Measurements from ENCODE around the gene FRMD1. TPM values are rescaled to one million over a fixed set of nuclear protein-coding genes. Genes with fewer than 3 reads are reported as not detected.

Gene FRMD1
- total RNA-seq, 1 experiment from 2014 or later = not detected

DNA sequence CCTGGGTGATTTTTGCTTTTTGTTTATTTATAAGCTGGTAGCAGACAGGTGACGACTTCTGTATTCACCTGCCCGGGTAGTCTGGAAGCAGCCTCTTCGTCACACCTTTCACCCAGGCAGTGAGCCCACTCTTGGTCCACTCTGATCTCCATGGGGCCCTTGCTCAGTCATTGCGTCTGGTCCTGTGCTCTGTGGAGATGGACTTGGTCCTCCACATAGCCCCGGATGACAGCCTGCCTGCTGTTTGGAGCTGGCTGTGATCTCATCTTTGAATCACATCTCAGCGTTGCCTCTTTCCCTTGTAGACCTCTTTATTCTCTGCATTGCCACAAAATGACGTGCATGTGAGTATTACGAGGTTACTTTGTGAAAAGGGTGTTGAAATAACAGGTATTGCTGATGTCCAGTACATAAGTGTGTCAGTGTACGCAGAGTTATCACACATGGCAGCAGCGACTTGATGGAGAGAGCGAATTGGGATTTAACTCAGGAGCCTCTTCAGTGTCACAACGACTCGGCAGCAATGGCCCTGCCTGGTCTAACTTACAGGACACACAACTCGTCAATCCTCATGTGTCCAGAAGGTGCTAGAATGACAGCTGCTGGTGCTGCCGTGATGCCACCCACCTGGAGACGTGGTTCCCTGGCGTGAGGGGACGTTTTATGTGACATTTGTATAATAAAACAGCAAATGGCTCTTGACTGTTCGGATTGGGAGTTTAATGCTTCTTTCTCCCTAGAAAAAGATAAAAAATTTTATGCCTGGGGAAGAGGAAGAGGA lies 24.2 kb upstream of the FRMD1 start:
- no peak for DNase-seq
- no peaks in the 10 kb centered on the region for H3K36me3 ChIP-seq
- H3K4me3 ChIP-seq = no peak overlapping the region
- no peak overlapping the region for H3K27ac ChIP-seq
- H3K27me3 ChIP-seq = peaks cover 8% of the 10 kb centered on the region; the same call in 1 of the 2 replicates
- no peaks in the 10 kb centered on the region for H3K4me1 ChIP-seq
- H3K9me3 ChIP-seq (replicated peaks) = no peaks in the 10 kb centered on the region

DNA sequence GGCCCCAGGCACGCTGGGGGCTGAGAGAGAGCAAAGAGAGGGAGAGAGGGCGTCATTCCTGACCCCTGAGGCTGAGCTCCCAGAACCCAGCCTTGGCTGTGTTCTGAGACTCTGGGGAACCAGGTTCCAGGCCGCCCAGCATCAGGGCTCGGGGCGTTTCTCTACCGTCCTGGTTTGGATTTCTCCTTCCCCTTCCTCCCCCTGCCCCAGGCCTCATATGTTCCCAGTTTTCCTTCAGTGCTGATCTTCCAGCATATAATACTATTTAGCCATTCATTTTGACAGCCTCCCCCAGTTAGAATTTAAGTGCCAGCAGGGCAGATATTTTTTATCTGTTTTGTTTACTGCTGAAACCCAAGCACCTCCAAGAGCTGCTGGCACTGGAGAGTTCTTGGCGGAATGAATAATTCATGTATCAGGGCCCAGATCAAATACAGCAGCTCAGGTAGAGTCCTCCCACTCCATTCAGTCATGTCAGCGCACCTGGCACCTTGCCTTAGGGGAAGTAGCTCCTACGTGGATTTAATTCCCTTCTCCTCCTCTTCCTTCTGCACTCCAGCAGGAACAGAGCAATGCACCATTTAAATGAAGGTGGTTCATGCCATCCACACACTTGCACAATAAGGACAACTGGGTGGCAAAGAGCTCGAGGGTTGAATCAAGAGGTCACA lies 23.4 kb upstream of the FRMD1 start:
- H3K9me3 ChIP-seq (replicated peaks) = no peaks in the 10 kb centered on the region
- no peak overlapping the region for H3K27ac ChIP-seq
- H3K4me1 ChIP-seq = no peaks in the 10 kb centered on the region
- H3K27me3 ChIP-seq = peaks cover 10% of the 10 kb centered on the region; the same call in 1 of the 2 replicates
- DNase-seq = no peak
- no peaks in the 10 kb centered on the region for H3K36me3 ChIP-seq
- H3K4me3 ChIP-seq = no peak overlapping the region

DNA sequence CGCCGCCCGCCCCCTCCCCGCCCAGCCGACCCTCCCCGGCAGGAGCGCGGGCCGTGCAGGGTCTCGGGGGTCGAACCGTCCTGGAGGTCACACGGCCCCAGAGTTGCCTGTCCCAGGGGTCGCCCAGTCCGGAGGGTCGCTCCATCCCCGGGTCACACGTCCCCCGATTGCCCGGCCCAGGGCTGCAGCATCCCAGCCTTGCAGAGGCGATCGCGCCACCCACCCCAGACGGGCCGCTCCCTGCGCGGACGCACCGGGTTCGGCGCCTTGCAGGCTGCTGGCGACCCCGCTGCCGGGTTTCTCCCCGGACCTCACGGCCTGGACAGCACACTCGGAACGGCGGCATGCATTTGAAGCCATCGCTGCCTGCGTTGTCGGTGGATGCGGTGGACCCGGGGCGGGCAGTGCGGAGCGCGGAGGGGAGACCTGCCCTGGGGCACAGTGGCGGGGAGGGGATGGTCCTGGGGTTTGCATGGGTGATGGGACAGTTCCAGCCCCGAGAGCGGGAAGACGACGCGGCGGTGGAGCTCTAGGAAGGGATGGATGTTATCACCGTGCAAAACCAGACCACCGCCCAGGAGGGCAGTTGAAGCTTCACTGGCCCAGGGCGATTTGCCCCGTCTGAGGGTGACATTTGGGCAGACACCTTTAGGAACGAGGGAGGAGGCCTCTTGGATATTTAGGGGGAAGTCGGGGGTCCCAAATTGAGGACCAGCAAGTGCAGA lies 22.7 kb upstream of the FRMD1 start:
- no peak for DNase-seq
- peaks cover 10% of the 10 kb centered on the region; the same call in 1 of the 2 replicates for H3K27me3 ChIP-seq

DNA sequence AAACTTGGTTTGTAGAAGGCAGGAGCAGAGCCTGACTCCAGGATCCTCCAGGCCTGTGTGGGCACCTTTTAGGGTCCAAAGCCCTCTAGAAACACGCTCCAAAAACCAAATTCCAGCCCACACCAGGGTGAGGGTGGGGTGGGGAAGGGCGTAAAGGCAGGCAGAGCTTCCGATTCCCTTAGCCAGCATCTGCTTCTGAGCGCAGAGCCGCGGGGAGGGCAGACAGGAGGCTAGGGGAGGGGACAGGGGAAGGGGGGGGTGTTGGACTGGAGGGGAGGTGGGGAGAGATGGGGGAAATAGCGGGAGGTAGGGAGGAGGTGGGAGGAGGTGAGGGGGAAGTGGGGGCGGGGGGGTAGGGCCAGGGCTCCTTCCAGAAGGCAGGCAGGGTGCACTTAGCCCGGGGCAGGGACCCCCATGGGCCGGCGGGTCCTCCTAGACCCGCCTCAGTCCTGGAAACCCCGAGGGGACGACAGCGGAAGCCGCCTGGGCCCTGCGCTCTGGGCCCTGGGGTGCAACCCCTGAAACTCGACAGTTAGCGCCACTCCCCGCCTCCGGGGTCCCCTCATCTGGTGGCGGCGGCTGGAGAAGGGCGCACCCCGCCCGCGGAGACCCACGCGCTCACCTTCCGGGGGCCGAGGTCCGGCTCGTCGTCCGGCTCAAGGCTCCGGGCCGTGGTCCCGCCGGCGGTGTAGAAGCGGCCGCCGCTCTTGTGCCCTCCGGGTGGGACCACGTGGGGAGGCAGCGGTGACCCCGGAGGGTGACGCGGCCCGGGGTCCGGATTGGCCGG lies 22.0 kb upstream of the FRMD1 start:
- Histone ChIP-seq H3K9me3 (replicated peaks) (no peaks in the 10 kb centered on the region), H3K4me3 (no peak overlapping the region), H3K36me3 (no peaks in the 10 kb centered on the region), H3K27me3 (peaks cover 10% of the 10 kb centered on the region; the same call in 1 of the 2 replicates), H3K4me1 (no peaks in the 10 kb centered on the region), H3K27ac (no peak overlapping the region)
- no peak for DNase-seq

More for the DNA sequence above, 22.7 kb upstream of the FRMD1 start:
- Histone ChIP-seq H3K9me3 (replicated peaks) (no peaks in the 10 kb centered on the region), H3K27ac (no peak overlapping the region), H3K4me1 (no peaks in the 10 kb centered on the region), H3K4me3 (no peak overlapping the region), H3K36me3 (no peaks in the 10 kb centered on the region)

DNA sequence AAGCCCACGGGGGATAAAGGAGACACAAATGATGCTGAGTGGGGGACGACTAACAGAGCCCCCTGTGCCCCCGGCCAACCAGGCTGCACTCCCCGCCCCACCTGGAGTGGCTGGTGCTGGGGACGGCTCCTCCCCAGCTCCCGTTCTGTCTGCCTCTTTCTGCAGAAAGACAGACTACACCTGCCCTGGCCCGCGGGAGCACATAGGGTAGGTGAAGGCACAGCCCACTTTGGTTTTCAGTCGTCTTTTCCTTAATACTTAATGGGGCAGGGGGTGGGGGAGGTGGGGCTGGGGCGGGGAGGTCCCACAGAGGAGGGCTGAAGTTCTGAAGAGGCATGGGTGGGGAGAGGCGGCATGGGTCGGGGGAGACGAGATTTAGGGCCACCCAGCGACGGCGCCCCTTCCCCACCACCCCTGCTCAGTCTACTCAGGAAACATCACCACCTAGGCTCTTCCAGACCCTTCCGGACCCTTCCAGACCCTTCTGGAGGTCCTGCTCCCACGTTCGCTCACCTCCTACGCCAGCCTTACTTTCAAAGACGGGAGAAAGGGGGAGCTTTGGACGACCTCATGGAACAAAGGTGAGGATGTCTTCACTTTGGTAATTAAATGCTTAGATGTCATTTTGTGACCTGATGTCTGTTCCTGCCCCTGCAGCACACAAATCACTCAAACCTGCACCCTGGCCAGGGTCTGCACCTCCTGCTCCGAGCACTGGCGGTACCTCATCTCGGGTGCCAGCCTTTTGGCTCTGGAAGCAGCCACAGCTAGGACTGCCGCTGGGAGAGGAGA lies 21.2 kb upstream of the FRMD1 start:
- H3K4me3 ChIP-seq = no peak overlapping the region
- H3K36me3 ChIP-seq = no peaks in the 10 kb centered on the region
- DNase-seq = no peak
- no peaks in the 10 kb centered on the region for H3K4me1 ChIP-seq
- no peaks in the 10 kb centered on the region for H3K9me3 ChIP-seq (replicated peaks)
- no peak overlapping the region for H3K27ac ChIP-seq
- peaks cover 10% of the 10 kb centered on the region; the same call in 1 of the 2 replicates for H3K27me3 ChIP-seq

DNA sequence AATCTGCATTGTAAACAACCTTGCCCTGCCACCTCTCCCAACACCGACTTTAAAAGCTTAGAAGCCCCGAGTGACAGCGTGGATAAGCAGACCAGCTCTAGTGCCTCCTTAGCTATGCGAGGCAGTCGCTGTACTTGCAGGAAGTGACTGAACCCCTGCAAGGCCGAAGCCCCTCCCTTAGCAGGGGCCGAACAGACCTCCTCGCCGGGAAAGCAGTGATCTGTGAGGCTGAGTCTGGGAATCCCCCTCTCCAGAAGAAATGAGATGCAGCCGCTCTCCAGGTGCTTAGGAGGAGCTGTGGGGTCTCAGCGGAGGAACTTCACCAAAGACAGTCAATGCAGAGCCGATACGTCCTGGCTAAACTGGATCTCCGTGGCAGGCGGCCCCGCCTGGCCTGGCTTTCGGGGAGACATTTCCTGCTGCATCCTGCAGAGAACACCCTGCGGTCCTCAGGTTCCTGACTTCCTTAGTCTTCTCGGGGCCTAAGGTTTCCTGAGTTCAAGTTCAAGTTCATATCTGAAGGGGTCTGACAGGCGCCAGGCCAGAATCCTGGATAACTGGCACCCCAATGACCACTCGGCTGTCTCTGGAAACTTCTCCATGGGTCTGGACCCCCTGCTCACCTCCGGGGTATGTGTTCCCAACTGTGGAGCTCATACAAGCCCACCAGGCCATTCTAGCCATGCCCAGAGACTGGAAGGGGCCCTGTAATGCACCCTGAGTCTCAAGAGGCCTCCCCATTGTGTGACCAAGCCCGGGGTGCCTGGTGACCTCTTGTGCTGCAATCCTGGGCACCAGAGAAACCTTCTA lies 20.4 kb upstream of the FRMD1 start:
- H3K4me1 ChIP-seq = no peaks in the 10 kb centered on the region
- no peak for DNase-seq
- H3K27ac ChIP-seq = no peak overlapping the region
- no peak overlapping the region for H3K4me3 ChIP-seq
- H3K9me3 ChIP-seq (replicated peaks) = no peaks in the 10 kb centered on the region
- H3K36me3 ChIP-seq = no peaks in the 10 kb centered on the region
- peaks cover 10% of the 10 kb centered on the region; the same call in 1 of the 2 replicates for H3K27me3 ChIP-seq

DNA sequence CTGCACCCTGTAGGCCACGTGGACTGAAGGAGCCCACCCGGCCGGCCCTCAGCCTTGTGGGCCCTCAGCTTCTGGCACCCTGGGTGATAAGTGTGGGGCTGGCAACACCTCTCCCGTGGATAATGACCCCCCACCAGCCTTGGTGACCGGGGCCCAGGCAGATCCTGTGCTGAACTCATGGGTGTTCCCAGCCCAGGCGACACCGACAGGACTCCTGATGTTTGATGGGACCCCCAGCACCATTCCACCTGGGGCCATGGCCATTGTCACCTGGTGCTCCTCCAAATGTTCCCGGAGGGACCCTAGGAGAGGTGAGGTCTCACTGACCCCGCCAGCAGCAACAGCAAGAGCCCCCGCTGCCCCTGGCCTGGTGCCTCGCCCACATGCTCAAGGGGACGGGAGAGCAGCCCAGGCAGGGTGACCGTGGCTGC lies 19.4 kb upstream of the FRMD1 start:
- Histone ChIP-seq H3K4me1 (no peaks in the 10 kb centered on the region), H3K27ac (no peak overlapping the region), H3K36me3 (no peaks in the 10 kb centered on the region), H3K27me3 (peaks cover 9% of the 10 kb centered on the region; the same call in 1 of the 2 replicates), H3K9me3 (replicated peaks) (no peaks in the 10 kb centered on the region), H3K4me3 (no peak overlapping the region)
- DNase-seq = no peak

DNA sequence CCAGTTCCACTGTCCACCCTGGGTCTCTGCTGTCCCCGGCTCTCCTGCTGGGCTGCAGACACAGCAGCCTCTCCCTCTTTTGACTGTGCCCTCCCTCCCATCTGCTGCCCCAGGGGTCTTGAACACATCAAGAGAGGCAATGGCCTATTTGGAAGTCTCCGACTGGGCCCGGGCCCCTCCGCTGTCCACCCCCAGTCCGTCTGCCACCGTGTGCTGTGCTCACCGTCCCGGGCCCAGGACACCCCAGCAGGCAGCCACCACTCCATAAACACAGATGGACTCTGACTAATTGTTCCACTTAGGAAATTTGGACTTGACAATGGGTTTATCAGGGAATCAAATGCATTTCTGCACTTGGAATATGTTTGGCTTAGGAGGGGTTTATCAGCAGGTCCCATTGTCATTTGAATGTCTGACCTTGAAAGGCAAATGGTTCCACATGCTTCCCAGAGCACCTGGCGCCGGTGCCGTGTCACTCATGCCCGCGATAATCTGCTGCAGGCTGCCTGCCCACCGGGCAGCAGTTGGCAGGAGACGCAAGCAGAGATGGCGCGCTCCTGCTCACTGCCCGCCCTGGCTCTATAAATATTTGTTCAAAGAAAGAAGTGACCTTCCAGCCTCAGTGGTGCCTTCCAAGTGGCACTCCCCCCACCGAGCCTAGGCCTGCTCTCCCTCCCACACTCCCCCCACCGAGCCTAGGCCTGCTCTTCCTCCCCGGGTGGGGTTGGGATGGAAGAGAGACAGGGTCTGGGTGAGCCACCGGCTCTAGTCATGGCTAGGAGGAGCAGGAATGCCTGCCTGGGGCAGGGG lies 18.8 kb upstream of the FRMD1 start:
- Histone ChIP-seq H3K9me3 (replicated peaks) (no peaks in the 10 kb centered on the region), H3K27ac (no peak overlapping the region), H3K4me3 (no peak overlapping the region), H3K27me3 (peaks cover 4% of the 10 kb centered on the region; the same call in 1 of the 2 replicates), H3K4me1 (no peaks in the 10 kb centered on the region), H3K36me3 (no peaks in the 10 kb centered on the region)
- DNase-seq = no peak

DNA sequence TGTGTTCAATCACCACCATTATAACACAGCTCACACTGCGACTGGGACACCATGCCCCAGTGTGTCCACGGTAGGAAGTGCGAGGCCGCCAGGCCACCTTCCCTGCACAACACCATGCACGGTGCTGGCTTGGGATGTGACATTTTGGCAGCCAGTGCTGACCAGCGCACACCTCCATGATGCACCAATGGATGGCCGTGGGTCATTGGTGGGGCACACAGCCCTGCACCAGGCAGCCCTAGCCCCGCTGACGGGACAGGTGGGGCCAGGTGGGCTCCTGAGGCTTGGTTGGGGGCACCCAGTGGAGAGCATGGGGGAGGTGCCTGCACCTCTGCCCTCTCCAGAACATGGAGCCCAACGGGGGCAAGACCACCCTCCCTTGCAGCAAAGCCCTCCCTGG lies 18.2 kb upstream of the FRMD1 start:
- Histone ChIP-seq H3K36me3 (no peaks in the 10 kb centered on the region), H3K27me3 (peaks cover 4% of the 10 kb centered on the region; the same call in 1 of the 2 replicates), H3K4me1 (no peaks in the 10 kb centered on the region), H3K27ac (no peak overlapping the region), H3K4me3 (no peak overlapping the region), H3K9me3 (replicated peaks) (no peaks in the 10 kb centered on the region)
- no peak for DNase-seq

DNA sequence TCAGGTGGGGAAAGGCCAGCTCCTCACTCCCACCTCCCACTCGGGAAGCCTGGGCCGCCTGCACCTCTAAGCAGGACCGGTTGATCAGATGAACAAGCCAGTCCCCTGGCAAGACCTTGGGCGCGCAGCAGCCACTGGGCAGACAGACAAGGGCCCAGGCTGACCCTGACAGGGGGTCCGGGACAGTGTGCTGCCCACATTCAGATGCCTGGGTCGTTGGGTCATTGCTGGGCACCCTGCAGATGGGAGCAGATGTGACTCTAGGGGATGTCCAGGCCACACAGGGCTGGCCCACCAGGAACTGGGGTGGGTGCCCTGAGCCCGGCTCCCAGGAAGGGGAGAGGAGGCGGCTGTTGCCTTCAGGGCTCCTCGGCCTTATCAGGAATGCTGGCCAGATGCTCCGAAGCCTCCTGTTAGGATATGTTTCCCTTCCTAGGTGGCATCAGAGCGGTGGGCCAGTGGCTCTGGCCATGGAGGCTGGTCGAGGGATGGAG lies 17.3 kb upstream of the FRMD1 start:
- Histone ChIP-seq H3K27me3 (peaks cover 4% of the 10 kb centered on the region; the same call in 1 of the 2 replicates), H3K4me1 (no peaks in the 10 kb centered on the region), H3K4me3 (no peak overlapping the region), H3K36me3 (no peaks in the 10 kb centered on the region), H3K27ac (no peak overlapping the region), H3K9me3 (replicated peaks) (no peaks in the 10 kb centered on the region)
- DNase-seq = no peak

DNA sequence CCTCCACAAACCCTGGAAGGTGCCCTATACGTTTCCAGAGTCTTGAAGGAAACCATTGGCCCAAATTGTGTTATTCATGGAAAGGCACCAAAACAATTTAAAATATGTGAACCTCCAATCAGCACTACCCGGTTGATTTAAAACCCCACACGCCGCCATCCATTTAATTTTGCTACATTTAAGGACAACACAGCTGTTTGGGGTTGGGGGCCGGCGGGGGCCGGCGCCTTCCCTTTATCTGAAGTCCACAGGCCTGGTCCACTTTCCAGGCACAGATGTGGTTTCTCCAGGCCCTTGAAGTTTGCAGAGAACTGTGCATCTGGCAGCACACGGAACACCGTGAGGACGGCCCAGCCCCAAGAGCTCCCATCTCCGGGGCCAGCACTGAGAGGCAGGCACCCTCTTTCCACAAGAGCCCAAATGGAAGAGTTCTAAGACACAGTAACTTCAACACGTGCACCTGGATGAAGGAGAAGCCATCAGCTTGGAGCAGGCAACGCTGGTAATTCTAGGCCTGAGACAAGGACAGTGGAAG lies 16.8 kb upstream of the FRMD1 start:
- no peak for DNase-seq
- Histone ChIP-seq H3K9me3 (replicated peaks) (no peaks in the 10 kb centered on the region), H3K4me3 (no peak overlapping the region)

DNA sequence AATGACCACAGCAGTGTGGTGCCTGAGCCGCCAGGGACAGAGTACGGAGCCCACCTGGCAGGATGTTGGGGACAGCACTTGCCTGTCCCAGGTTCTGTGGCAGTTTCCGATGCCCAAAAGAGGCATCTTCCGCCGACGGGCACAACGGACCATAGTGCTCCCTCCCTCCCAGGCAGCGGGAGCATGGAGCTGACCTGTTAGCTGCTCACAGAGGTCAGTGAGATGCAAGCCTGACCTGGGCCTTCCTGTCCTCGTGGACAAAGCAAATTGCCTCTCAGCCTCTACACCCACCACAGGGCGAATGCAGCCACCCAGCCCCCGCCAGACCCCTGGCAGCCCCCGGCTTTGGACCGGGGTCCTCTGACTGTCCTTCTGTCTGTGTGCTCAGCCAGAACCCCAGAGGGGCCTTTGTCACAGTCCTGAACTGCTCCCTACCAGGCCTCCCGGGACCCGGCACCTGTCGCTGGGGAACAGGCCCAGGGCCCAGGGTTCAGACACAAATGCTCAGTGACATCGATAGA lies 16.2 kb upstream of the FRMD1 start:
- Histone ChIP-seq H3K4me1 (no peaks in the 10 kb centered on the region), H3K27ac (no peak overlapping the region), H3K9me3 (replicated peaks) (no peaks in the 10 kb centered on the region), H3K27me3 (peaks cover 5% of the 10 kb centered on the region; the same call in 1 of the 2 replicates), H3K4me3 (no peak overlapping the region), H3K36me3 (no peaks in the 10 kb centered on the region)
- no peak for DNase-seq

More for the DNA sequence above, 16.8 kb upstream of the FRMD1 start:
- H3K27me3 ChIP-seq = peaks cover 4% of the 10 kb centered on the region; the same call in 1 of the 2 replicates
- H3K36me3 ChIP-seq = no peaks in the 10 kb centered on the region
- no peaks in the 10 kb centered on the region for H3K4me1 ChIP-seq
- H3K27ac ChIP-seq = no peak overlapping the region
